GM12878 (cell line): ENCODE measurements around the gene ANKIB1.

Source experiments
- CTCF ChIP-seq, 3 experiments: IDR thresholded peaks in 2 of 3; conservative IDR thresholded peaks in 1 of 3; 2 replicates each; pipeline ENCODE4 v1.5.1; 2011; ENCODE audit warnings: low read depth in 3 of 3, low read length in 3 of 3, mild to moderate bottlenecking in 3 of 3, control low read depth in 2 of 3, moderate library complexity in 2 of 3, inconsistent platforms in 1 of 3, mixed read lengths in 1 of 3; ENCODE audit not compliant: control insufficient read depth in 2 of 3, insufficient read depth in 1 of 3; ENCODE audit errors: extremely low read depth in 1 of 3
- MEF2A ChIP-seq: IDR thresholded peaks from 2 replicates; pipeline ENCODE4 v1.6.1; 2011; ENCODE audit warnings: low read depth, mild to moderate bottlenecking, low read length, moderate library complexity; ENCODE audit not compliant: insufficient read depth
- SMC3 ChIP-seq: IDR thresholded peaks from 2 replicates; pipeline ENCODE4 v1.6.1; 2011; ENCODE audit warnings: low read length, improper control_type of control experiment, borderline replicate concordance
- TAF1 ChIP-seq: IDR thresholded peaks from 2 replicates; pipeline ENCODE4 v1.6.1; 2011; ENCODE audit warnings: mild to moderate bottlenecking, low read depth, low read length, borderline replicate concordance
- YBX1 ChIP-seq: fragments of 450-650 bp; IDR thresholded peaks from 2 replicates; pipeline ENCODE4 v1.6.1; 2016; ENCODE audit warnings: antibody characterized with exemption

GRCh38 chr7:92352009-92352408 is 106.2 kb downstream of the ANKIB1 start:
- TF ChIP-seq CTCF (IDR thresholded peaks at IDR 0.05 in 2 of 3, conservative IDR thresholded peaks at IDR 0.05 in 1 of 3; ENCODE audit: control insufficient read depth in 2 of 3, extremely low read depth in 1 of 3, insufficient read depth in 1 of 3, low read depth in 3 of 3, low read length in 3 of 3) (no peak), MEF2A (no peak), TAF1 (no peak), SMC3 (no peak), YBX1 (no peak)
